Measurements from ENCODE around the gene GBP3. TPM values are rescaled to one million over a fixed set of nuclear protein-coding genes. Genes with fewer than 3 reads are reported as not detected.

The GBP3 gene
- total and polyA plus RNA-seq, 2 of the 8 experiments (the other 6 are each of a cell fraction or from before 2014, with no cell fraction given), result not detected

- TF ChIP-seq EP300 (IDR thresholded peaks at IDR 0.05; ENCODE audit: borderline replicate concordance in 1 of 2, low read depth in 2 of 2, low read length in 2 of 2), result no peak
- TF ChIP-seq NANOG (IDR thresholded peaks at IDR 0.05; ENCODE audit: insufficient read depth, low read depth, low read length, poor library complexity, severe bottlenecking), result no peak
- TF ChIP-seq SP1 (IDR thresholded peaks at IDR 0.05; ENCODE audit: low read depth, low read length), result no peak
- no peak for TF ChIP-seq RBBP5 (IDR thresholded peaks at IDR 0.05; ENCODE audit: borderline replicate concordance, low read depth, low read length)
- TF ChIP-seq HDAC2 (IDR thresholded peaks at IDR 0.05; ENCODE audit: borderline replicate concordance in 1 of 2, low read depth in 2 of 2, low read length in 2 of 2), result no peak
- no peak for TF ChIP-seq TAF7 (optimal IDR thresholded peaks at IDR 0.05; ENCODE audit: borderline replicate concordance, low read depth, low read length)
- no peak for TF ChIP-seq SP2 (IDR thresholded peaks at IDR 0.05; ENCODE audit: low read length)
- TF ChIP-seq ASH2L (IDR thresholded peaks at IDR 0.05; ENCODE audit: low read length), result no peak
- TF ChIP-seq POLR2A (IDR thresholded peaks at IDR 0.05; ENCODE audit: control extremely low read depth in 1 of 2, low read depth in 2 of 2, low read length in 2 of 2), result no peak
- no peak for TF ChIP-seq TCF12 (IDR thresholded peaks at IDR 0.05; ENCODE audit: low read depth, low read length)
These were observed 22.5 kb upstream of the GBP3 start (continued) for GRCh38 chr1:89044970-89045721.
